HG02798 (cell line): Measurements from ENCODE around the gene ODAD3.
"Not testable (repeated sequence)": the region's sequence is repeated elsewhere in the genome, so short reads cannot be mapped to it uniquely, and the experiment has no call there.

ENCODE experiments used
- ATAC-seq: cut with Tn5 transposase; IDR thresholded peaks from one replicate; pipeline ENCODE4 v1.9.1; 2021; ENCODE audit warnings: mild to moderate bottlenecking; ENCODE audit not compliant: unreplicated experiment, poor library complexity

ODAD3 gene

GRCh38 chr19:11379269-11379845 lies 55.6 kb downstream of the ODAD3 start:
- not testable (repeated sequence) for ATAC-seq

DNA sequence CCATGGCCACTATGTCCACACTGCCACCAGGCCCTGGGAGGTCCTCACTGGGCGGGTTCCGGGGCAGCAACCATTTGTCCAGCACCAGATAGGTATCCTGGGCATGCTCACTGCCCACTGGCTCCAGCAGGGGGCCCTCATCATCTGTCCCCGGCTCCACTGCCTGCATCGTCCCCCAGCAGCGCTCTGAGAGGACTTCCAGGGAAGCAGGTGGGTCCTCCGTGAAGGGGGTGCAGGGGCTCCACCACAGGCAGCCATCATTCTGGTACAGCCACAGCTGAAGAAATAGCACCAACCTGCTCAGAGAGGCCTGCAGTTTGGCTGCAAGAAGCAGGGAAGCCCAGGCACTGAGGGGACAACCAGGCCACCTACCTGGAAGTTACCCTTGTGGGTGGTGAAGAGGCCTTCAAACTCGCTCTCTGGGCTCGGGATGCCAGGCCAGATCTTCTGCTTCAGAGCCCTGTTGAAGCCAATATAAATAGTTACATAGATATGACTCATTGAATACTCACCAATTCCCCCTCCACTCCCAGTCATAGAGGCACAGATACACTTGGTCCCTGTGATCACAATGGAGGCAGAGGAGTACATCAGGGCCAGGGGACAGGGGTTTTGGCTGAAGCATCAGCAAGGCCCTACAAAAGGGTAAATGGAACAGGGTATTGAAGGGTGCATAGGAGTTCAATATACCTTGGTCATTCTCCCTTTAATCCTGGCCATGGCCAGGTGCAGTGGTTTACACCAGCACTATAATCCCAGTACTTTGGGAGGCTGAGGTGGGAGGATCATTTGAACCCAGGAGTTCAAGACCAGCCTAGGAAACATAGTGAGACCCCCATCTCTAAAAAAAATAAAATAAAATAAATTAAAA lies 56.4 kb downstream of the ODAD3 start:
- ATAC-seq, result no peak

- no peak for ATAC-seq
These were observed 57.2 kb downstream of the ODAD3 start for GRCh38 chr19:11377756-11378155.

GRCh38 chr19:11377237-11377636 lies 57.7 kb downstream of the ODAD3 start:
- ATAC-seq, result no peak

GRCh38 chr19:11375143-11375948 lies 59.6 kb downstream of the ODAD3 start:
- no peak for ATAC-seq

- peak; percentile 91 for ATAC-seq
These were observed 60.3 kb downstream of the ODAD3 start, which contains the start of gene SWSAP1 for GRCh38 chr19:11374433-11375142. TSS of gene SWSAP1 (plus strand) at chr19:11374666. CDS start at chr19:11374681, 15 bp downstream.

GRCh38 chr19:11373885-11374432 lies 61.0 kb downstream of the ODAD3 start:
- no peak for ATAC-seq

GRCh38 chr19:11373166-11373884 lies 61.6 kb downstream of the ODAD3 start:
- no peak for ATAC-seq

DNA sequence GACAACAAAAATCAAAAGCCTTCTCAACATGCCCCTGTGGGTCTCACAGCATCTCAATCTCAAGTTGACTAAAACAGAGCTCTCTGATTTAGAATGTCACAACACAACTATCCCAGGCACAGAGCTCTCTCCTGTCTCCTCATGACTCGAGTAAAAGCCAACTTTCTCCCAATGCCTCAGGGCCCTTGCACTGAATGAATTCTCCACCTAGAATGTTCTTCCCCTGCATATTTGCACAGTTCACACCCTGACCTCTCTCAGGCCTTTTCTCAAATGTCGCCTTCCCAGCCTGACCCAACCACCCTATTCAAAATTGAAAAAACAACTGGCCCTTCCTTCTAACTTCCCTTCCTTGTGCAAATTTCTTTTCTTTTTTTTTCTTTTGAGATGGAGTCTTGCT lies 64.2 kb downstream of the ODAD3 start:
- ATAC-seq, result no peak
